HUDEP-2 (cell line): Measurements from ENCODE around the gene NR5A2.
A peak's percentile ranks its signal among the peaks of the same experiment; 100 is the strongest.
"Not testable (repeated sequence)": the region's sequence is repeated elsewhere in the genome, so short reads cannot be mapped to it uniquely, and the experiment has no call there.

Experiments
- DNase-seq, 76 experiments: peaks; one replicate each; lab custom pipeline; 2025; ENCODE audit not compliant: unreplicated experiment in 76 of 76; lab: John Stamatoyannopoulos, UW

Gene NR5A2

DNA sequence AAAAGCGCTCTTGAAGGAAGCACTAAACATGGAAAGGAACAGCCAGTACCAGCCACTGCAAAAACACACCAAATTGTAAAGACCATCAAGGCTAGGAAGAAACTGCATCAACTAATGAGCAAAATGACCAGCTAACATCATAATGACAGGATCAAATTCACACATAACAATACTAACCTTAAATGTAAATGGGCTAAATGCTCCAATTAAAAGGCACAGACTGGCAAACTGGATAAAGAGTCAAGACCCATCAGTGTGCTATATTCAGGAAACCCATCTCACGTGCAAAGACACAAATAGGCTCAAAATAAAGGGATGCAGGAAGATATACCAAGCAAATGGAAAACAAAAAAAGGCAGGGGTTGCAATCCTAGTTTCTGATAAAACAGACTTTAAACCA, 159.8 kb downstream of the NR5A2 start:
- not testable (repeated sequence) for DNase-seq

DNA sequence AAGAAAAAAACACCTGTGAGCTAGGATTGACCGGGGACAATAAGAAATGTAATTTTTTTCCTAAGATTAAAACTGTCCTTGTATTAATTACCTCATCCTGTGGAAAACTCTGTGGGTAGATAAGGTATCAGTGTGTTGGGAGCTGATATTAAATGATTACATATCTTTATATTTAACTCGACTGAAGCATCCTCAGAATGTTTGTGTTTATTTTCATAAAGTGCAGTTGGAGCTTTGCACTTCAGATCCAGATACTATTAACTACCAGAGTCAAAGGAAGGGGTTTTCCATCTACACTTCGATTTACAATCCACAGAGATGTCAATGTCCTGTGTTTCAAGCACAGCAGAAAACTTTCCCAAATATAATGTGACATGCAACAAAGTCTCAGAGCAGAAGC, 164.5 kb downstream of the NR5A2 start:
- DNase-seq = no peak

DNA sequence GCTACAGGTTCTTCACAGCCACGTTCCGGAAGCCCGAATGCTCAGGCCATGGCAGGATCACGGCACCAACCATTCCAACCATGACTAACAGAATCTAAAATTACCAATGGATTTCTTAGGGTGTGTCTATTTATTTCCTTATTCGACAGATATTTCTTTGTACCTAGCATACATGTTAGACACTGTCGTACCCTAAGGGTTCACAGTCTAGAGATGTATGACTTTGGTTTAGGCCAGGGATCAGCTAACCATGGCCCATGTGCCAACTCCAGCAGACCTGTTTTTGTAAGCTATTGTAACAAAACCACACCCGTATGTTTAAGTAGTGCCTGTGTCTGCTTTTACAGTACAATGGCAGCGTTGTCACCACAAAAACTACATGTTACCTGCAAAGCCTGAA, 167.0 kb downstream of the NR5A2 start:
- no peak for DNase-seq

DNA sequence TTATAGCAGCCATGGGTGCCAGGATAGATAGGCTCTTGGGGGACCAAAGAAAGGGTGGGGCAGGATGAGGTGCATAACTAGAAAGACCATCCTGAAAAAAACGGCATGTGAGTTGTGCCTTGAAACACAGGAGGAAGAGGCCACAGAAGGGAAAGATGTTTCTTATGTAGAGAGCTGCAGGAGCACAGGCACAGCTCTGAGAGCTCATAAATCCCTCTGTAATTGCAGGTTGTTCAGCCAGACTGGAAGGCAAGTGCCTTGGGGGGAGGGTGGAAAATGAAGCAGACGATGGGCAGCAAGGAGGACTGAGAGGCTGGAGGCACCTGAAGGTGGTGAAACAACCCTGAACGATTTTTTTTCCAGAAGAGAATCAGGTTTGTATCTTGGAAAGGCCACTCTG, 170.7 kb downstream of the NR5A2 start:
- no peak for DNase-seq

GRCh38 chr1:200205216-200205995, 177.9 kb downstream of the NR5A2 start:
- DNase-seq = no peak

DNA sequence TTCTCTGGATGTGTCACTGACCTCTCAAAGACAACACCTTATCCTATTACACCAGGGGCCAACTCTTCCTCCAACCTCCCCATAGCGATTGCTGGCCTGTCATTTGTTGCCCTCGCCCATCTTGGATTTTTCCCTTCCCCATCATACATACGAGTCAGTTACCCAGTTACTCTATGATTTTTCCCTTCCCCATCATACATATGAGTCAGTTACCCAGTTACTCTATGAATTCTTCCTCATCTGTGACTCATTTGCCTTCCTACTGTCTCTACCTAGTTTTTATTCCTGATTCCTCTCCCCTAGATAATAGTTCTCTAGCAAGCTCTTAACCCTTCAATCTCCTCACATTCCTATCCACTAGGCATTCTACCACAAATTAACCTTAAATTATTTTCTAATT, 178.8 kb downstream of the NR5A2 start:
- no peak for DNase-seq

GRCh38 chr1:200206761-200207160, 179.3 kb downstream of the NR5A2 start:
- DNase-seq = no peak

DNA sequence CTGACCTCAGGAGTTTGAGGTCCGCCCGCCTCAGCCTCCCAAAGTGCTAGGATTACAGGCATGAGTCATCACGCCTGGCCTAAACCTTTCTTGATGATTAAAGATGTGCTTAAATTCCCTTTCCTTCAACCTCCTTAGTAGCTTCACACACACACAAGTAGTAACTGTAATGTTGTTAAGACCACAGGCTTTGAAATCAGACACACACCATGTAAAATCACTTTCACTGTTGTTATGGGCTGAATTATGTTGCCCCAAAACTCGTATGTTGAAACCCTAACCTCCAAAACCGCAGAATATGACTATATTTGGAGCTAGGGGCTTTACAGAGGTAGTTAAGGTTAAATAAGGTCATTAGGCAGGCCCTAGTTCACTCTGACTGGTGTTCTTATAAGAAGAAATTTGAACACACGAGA, 180.2 kb downstream of the NR5A2 start:
- no peak for DNase-seq

DNA sequence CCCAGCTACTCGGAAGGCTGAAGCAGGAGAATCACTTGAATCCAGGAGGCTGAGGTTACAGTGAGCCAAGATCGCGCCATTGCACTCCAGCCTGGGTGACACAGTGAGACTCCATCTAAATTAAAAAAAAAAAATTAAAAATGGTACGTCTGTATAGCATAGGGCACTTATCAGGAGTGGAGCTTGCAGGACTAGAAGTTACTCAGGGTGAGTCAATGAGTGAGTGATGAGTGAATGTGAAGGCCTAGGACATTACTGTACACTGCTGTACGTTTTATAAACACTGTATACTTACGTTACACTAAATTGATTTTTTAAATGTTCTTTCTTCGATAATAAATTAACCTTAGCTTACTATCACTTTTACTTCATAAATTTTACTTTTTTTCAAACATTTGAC, 183.6 kb downstream of the NR5A2 start:
- no peak for DNase-seq

GRCh38 chr1:200213392-200213791, 185.9 kb downstream of the NR5A2 start:
- no peak for DNase-seq

DNA sequence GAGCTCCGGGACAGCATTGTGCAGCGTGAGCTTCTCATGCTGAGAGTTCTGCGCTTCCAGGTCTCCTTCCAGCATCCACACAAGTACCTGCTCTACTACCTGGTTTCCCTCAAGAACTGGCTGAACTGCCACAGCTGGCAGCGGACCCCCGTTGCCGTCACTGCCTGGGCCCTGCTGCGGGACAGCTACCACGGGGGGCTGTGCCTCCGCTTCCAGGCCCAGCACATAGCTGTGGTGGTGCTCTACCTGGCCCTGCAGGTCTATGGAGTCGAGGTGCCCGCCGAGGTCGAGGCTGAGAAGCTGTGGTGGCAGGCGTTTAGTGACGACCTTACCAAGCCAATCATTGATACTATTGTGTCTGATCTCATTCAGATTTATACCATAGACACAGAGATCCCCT, 186.4 kb downstream of the NR5A2 start:
- DNase-seq = no peak

DNA sequence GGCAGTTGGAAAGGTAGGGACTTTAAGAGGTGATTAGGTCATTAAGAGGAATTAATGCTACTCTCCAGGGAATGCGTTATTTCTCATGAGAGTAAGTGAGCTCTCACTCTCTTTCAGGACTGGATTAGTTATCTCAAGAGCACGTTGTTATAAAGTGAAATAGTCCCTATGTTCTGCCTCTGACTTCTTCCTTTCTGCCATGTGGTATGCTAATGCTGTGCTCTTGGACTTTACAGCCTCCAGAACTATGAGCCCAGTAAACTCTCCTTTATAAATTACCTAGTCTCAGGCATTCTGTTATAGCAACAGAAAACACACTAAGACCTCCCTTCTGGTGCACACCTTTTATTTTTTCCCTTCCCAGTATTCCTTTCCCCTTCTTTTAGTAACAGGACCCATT, 187.8 kb downstream of the NR5A2 start:
- no peak for DNase-seq

GRCh38 chr1:200217703-200218102, 190.2 kb downstream of the NR5A2 start:
- DNase-seq = no peak

- DNase-seq = no peak
These were observed 194.2 kb downstream of the NR5A2 start for GRCh38 chr1:200221614-200222282.

DNA sequence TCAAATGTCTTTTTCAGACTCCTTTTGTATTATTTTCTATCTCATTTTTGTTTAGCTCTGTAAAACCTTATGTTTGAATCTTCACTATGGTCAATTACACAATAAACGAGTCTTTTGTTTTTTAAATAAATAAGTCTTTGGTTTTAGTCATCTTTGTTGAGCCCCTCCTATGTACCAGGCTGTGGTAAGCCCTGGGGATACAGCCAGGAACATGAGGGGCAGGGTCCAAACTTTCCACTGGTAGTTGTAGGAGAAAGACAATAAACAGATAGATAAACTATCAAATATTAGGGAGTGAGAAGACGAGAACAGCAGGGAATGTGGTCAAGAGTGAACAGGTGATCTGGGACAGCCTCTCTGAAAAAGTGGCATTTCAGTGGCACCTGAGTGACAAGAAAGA, 195.7 kb downstream of the NR5A2 start:
- no peak for DNase-seq

DNA sequence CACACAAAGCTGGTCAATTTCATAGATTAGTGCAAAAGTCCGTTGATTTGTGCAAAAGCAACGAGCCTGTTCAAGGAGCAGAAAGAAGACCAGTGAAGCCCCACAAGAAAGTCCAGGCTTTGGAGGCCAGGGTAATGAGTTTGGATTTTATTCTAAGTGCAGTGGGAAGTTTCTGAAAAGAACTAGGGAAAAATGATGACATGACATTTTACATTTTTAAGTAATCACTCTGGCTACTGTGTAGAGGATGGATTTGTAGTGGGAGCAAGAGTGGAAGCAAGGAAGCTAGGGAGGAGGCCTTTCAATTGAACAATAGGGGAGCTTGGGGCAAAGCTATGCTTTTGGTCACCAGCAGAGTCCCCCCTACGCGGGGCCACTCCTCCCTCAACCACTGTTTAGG, 196.1 kb downstream of the NR5A2 start:
- DNase-seq = no peak

DNA sequence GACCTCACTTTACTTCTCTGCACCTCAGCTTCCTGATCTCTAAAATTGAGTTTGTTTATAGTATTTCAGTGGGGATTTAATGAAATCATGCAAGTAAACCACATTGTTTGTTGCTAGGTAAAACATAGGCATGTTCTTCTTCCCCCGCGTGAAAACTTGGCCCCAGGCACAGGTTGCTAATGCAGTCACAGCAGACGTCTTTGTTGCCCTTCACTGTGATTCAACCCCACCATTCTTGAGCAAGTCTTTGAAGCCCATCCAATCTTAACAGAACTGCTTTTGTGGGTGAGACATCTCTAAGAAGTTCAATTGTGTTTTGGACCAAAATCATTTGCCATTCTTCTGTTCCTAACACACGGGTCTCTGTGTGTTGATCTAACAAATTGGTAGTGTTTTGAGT, 196.8 kb downstream of the NR5A2 start:
- peak in 1 of 76 experiments; percentile 2 for DNase-seq

GRCh38 chr1:200226268-200226968, 198.9 kb downstream of the NR5A2 start:
- peak in 73 of 76 experiments; percentile 43 to 91 (median 77) for DNase-seq

DNA sequence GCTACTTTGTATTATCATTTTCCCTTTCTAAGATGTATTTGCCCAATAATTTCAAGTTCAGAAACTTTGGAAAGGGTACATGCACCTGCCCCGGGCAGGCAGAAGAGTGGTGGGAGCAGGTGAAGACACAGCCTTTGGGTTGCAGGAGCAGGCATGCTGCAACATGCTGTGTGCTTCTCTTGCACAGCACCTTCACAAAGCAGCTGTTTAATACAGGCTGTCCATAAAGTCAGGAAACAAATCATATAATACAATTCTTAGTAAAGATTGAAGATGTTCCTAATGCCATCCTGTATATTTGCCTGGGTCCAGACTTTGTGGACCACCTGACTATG, 199.4 kb downstream of the NR5A2 start:
- DNase-seq = no peak
